Activated T-cell treated with anti-CD3 and anti-CD28 coated beads for 48 hours (primary cell): ENCODE results near the gene CX3CL1.
A peak's percentile ranks its signal among the peaks of the same experiment; 100 is the strongest.
"Not testable (repeated sequence)": the region's sequence is repeated elsewhere in the genome, so short reads cannot be mapped to it uniquely, and the experiment has no call there.

Source experiments
- DNase-seq: peaks from one replicate; pipeline ENCODE4 v3.0.0-alpha.2; 2020; ENCODE audit warnings: low read depth

Gene CX3CL1

DNA sequence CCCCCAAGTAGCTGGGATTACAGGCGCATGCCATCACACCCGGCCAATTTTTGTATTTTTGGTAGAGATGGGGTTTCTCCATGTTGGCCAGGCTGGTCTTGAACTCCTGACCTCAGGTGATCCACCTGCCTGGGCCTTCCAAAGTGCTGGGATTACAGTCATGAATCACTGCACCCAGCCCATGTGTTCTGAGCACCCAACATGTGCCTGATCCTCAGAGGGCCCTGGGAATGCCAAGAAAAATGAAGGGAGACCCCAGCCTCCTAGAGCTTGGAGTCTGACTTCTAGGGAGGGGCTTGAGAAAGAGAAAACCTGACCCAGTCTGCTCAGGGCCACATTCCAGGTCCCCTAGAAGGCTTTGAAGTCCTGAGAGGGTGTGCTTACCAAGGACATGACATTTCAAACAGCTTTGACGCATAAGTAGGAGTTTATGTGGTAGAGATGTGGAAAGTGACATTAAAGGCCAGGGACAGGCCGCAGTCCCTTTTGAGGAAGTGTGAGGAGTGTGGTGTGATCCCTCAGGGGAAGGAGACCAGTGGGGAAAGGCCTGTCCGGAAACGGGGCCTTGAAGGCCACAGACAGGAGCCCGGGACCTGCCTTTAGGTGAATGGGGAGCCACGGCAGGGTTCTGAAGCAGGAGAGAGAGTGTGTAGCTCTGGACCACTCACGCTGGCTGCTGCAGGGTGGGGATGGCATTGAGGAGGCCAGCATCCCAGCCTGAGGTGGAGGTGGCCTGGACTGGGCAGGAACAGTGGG is 14.8 kb upstream of the CX3CL1 start:
- DNase-seq, result no peak

DNA sequence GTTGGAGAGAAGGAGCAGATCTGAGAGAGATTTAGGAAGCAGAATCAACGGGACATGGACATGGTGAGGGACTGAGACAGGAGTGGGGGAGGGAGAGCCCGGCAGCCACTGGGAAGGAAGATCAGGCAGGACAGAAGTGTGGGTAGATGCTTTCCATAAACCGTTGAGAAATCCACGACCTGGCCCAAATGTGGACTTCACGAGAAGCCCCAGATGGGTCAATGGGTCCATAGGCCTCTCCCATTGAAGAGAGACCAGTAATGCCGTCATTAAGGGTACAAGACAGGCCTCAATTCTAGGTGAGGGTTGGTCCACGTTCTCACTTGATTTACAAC is 14.2 kb upstream of the CX3CL1 start:
- no peak for DNase-seq

DNA sequence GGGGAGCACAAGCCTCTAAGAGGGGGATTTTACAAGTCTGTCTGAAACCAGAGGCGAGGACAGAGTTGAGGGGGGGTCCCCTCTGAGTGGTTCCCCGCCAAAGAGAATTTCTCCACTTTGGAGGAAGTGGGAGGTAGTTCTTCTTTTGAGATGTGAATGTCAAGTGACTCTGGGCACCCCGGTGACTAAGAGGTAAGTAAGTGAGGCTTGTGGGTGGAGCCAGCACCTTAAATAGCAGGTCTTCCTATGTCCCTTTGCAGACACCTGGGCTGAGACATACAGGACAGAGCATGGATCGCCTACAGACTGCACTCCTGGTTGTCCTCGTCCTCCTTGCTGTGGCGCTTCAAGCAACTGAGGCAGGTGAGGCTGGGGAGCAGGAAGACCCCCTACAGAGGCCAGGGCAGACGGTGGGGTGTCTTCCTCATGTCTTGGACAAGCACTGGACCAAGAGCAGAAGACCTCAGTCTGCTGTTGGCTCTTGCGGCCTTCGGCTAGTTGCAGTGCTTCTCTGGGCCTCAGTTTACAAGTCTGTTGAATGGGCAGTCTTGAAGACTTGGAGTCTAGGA is 13.7 kb upstream of the CX3CL1 start, which contains the start of gene CCL22:
Gene CCL22 (plus strand): TSS at position 257 of the 569 bp plus-strand sequence. CDS start 34 bp downstream, at position 291.
- no peak for DNase-seq

DNA sequence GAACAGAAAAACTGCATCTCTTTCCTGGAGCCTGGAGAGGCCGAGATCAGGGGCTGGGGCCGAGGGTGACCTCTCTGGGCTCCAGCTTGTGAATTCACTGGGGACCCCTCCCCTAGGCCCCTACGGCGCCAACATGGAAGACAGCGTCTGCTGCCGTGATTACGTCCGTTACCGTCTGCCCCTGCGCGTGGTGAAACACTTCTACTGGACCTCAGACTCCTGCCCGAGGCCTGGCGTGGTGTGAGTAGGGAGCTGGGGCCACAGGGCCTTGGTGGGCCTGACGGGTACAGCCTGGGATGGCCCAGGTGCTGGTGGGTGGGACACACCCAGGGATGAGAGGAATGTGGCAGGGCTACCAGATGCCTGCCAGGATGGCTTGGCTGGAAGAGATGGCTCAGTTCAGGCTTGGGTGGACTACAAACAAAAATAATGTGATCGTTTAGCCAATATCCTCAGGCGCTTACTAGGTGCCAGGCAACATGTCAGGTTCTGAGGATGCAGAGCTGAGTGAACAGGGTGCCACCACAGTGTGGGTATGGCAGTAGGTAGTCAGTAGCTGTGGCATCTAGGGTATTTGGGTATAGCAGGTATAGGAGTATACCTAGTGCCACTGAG is 11.9 kb upstream of the CX3CL1 start:
- DNase-seq, result no peak

DNA sequence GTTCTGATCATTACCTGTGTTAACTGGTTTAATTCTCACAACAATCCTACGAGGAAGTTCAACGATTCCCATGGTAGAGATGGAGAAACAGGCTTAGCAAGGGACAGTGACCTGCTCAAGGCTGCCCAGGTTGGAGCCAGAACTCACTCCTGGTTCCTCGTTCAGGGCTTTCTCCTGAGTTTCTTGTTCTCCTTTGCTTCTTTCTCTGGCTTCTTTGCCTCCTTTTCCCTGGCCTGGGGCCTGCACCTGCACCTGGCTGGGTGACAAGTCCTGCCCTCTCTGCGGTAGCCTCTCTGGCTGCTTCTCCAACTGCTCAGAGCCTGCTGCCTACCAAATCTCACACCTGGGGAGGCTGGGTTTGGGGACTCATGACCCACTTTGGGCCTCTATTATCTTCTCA is 10.9 kb upstream of the CX3CL1 start:
- DNase-seq, result no peak

DNA sequence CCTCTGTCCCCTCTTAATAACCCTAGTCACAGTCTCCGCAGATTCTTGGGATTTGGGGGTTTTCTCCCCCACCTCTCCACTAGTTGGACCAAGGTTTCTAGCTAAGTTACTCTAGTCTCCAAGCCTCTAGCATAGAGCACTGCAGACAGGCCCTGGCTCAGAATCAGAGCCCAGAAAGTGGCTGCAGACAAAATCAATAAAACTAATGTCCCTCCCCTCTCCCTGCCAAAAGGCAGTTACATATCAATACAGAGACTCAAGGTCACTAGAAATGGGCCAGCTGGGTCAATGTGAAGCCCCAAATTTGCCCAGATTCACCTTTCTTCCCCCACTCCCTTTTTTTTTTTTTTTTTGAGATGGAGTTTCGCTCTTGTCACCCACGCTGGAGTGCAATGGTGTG is 8.1 kb upstream of the CX3CL1 start:
- no peak for DNase-seq

DNA sequence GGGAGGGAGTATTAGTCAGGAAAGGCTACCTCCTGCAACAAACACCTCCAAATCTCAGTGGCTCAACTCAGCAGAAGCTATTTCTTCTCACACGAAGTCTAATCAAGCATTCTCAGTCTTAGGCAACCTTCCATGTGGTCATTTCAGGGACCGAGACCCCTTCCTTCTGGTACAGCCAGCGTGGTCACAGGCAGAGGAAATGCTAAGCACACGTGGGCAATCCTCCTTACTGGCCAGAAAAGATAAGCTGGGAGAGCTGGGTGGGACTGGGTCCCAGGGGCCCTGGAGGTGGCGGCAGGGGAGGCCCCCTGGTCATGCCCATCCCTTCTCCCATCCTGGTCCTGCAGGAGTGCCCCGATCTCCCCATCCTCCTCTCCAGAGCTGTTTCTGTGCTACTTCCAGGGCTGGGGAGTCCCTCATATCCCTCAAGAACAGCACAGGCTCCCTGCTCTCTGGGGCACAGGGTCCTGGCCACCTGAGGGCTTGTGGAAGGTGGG is 5.7 kb upstream of the CX3CL1 start:
- DNase-seq, result no peak

DNA sequence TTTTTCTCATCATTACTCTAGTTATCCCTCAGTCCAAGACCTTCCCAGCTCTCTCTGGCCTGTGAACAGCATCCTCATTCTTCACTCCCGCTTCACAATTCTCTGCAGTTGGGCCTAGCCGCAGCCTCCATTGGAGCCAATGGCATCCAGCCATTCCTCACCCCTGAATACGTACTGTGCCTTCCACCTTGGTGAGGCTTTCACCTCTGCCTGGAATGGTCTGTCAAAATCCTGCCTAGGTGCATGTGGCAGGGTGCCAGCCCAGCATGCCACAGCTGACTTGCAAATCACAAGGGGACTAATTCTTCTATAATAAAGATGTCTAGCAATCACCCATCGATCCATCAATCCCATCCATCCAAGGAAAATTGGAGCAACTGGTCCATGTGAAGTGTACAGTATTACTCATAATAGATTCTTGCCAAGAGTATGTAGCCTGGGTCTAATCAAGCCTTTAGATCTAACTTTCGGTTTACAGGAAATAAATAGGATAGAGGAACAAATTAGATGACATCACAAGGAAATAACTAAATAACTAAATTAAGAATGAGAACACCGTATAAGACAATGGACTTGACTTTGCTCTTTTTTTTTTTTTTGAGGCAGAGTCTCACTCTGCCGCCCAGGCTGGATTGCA is 5.1 kb upstream of the CX3CL1 start:
- DNase-seq, result no peak

DNA sequence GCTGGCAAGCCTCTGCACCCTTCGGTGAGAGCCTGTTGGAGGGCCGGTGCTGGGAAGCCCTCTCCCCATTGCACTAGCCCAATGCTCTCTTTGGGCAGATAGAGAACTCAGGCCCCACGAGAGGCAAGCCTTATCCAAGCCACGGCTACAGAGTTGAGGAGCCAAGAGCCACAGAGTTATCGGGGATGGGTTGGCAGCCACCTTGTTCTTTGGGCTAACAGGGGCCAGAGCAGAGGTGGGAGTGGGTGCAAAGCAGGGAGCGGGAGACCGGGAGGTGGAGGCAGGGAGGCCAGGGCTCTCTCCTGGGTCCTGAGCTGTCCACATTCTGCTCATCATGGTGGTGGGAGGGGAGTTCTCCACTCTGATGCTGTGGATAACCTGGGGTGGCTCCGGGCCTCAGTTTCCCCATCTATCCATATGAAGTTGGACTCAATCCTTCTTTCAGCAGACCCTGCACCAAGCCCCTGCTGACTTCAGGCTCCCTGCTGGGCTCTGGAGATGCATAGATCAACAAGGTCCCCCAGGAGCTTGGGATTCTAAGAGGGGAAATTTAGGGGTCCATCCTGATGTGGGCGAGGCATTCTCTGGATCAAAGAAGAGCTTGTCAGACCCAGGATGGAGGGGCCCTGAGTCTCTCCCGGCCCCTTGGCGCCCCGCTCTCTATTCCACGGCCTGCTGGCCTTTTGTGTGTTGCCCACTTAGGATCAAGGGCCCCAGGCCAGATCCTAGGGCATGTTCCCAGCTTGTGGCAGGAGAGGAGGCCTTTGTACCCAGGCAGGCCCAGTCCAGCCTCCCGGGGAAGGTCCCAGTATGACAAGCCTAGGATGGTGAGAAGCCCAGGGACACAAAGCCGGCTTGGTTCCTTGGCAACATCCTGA is 557 bp upstream of the CX3CL1 start:
- DNase-seq, result no peak

DNA sequence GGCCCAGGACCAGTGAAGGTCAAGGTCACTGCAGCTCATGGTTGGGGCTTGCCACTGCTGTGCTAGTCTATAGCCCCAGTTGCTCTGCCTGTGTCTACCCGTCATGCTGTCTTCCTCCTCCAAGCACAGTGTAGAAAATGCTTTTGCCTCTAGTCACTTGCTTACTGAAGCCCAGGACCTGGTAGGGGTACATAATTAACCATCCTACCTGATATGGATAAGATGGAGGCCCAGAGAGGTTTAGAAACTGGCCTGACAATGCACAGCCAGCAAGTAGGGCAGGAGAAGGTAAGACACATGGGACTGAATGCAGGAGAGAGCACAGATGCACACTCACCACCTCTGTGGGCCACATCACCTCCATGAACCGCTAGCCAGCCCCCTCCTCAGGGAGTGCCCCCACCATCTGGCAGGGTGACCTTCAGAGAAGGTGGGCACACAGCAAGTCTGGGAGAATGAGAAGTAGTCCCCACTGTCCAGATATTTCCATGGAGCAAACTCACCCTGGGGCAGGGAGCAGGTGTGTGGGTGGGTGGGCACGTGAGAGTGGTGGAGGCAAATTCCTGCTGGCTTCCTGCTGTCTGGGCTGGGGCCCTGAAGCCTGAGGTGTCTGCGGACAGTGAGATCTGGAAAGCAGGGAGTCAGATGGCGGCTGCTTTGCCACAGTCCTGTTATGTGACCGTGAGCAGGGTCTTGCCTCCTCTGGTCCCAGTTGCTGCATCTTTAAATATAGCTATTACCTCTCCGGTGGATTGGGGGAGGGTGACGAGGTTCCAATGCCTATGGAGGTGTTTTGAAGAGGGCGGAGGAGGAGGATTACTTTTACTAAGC is 1.0 kb downstream of the CX3CL1 start:
- DNase-seq, result no peak

DNA sequence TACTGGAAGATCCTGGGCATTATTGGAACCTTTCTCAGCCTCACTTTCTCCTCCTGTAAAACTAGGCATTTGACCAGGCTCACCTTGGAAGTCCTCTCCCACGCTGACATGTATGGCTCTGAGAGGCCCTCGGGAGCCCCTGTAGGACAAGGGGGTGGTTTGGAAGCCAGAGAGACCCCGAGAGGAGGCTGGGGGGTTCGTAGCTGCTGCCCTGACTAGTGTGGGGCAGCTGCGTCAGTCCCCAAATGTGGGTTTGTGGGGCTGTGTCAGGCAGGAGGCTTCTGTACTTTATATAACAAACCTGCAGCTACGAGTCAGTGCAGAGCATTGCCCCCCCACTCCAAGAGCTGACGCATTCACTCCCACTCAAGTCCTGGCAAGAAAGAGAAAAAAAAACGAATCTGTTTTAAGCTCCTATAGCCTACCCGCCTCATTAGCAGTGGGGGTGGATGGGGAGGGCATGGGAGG is 1.8 kb downstream of the CX3CL1 start:
- peak; percentile 10 for DNase-seq

DNA sequence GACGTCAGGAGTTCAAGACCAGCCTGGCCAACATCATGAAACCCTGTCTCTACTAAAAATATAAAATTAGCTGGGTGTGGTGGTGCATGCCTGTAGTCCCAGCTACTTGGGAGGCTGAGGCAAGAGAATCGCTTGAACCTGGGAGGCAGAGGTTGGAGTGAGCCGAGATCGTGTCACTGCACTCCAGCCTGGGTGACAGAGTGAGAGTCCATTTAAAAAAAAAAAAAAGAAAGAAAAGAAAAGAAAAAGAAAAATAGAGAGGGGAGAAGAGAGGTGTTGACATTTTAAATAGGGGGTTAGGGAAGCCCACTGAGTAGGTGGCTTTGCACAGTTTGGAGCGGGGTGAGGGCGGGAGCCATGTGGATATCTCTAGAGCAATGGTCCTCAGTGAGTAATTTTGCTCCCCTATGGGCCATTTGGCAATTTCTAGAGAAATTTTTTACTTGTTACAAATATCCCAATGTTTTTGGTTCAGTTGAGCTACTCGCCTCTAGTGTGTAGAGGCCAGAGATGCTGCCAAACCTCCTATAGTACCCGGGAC is 2.7 kb downstream of the CX3CL1 start:
- DNase-seq, result not testable (repeated sequence)

DNA sequence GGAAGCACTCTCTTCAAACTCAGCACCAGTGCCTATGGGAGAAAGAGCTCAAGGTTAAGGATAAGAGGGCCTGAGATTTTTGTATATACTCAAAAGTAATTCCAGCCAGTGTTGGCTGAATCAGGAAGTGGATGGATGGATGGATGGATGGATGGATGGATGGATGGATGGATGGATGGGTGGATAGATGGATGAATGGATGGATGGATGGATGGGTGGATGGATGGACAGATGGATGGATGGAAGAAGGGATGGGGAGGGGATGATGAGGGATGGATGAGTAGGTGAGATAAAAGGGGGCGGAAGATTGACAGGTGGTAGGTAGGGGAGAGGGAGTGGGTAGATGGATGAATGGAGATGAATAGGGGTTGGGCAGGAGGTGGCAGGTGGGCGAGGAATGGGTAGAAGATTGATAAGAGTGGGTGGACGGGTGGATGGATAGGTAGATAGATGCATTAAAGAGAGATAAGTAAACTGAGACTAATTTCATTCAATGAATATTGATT is 4.1 kb downstream of the CX3CL1 start:
- no peak for DNase-seq

DNA sequence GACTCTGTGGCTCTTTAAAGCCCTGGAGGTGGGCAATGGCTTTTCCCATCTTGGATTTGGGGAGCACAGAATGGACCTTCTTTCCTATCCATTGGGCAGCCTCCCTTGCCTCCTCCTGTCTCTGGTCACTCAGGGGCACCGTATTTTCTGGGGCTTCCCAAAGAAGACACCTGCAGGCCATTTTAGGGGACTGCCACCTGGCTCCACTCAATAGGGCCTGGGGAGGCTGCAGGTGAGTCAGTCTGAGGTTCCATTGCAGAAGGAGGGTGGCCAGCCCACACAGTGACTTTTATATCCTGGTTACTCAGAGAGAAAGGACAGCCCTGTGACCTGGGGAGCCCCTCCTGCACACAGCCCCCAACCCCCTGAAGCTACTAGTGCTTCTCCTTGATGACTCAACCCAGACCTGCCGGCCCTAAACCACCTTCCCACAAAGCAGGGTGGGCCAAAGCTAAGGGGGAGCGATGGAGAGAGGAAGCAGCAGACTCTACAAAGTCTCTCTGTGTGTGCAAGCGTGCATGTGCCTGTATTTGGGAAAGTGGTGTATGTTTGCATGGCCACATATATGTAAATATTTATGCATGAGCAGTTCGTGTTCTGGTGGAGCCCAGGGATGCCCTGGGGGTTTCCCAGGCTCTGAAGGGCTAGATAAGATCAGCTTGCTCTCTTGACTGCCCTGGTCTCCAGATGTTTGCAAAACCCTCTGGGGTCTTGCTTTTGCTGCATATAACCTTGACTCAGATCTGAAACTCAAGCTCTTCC is 5.0 kb downstream of the CX3CL1 start:
- peak; percentile 40 for DNase-seq

DNA sequence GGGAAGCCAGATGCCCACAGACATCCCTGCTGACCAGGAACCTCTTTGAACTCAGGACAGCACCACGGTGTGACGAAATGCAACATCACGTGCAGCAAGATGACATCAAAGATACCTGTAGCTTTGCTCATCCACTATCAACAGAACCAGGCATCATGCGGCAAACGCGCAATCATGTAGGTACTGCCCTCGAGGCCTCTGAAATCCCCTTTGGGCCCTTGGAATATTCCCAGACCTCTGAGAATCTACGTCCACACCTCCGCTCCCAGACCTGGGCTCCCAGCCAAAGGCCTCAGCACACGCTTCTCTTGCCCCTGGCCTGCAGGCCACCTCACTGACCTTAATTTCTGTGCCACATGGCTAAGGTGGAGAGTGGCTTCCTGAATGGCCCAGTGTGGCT is 7.3 kb downstream of the CX3CL1 start:
- DNase-seq, result no peak

DNA sequence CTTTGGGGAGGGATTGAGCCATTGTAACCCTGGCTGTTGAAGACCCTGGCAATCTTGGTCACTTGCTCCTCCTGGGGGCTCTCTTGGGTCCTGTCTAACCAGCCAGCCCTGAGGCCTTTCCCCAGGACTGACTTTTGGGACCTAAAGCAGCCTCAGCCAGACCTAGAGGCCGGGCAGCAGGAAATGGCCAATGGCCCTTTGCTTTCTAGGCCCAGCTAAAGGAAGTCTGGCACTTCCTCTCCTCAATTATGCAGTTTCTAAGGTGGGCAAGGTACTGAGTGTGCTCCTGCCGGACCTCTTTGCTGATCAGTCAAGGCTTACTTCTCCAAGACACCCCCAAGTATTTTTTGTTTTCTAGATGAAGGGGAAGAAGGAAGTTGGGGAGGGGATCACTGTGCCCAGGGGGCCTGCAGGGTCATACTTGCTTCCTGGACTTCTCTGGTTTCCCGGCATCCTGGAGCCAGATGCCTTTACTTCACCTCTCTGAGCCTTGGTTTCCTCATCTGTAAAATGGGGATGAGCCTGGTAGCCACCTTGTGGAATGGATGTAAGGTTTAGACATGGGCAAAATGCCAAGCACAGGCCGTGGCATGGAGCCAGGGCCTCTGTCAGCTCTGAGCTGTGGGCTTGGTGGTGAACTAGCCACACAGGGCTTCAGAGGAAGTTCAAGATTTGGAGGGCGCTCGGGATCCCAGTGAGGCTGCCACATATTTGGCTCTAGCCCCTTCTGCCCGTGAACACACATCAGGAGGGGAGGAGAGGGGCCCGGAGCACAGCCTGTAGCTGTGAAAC is 8.6 kb downstream of the CX3CL1 start:
- DNase-seq, result no peak

DNA sequence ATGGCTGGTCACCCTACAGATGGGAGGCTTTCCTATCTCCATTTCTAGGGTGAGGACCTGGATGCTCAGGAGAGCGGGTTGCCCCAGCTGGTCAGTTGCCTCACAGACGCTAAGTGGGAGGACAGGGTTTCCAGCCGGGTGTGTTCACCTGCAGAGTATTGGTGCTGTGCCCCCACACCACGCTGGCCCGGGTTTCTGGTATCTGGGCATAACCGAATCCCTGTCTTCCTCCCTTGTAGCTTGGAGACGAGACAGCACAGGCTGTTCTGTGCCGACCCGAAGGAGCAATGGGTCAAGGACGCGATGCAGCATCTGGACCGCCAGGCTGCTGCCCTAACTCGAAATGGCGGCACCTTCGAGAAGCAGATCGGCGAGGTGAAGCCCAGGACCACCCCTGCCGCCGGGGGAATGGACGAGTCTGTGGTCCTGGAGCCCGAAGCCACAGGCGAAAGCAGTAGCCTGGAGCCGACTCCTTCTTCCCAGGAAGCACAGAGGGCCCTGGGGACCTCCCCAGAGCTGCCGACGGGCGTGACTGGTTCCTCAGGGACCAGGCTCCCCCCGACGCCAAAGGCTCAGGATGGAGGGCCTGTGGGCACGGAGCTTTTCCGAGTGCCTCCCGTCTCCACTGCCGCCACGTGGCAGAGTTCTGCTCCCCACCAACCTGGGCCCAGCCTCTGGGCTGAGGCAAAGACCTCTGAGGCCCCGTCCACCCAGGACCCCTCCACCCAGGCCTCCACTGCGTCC is 9.7 kb downstream of the CX3CL1 start:
- DNase-seq, result no peak
